LNCaP clone FGC (cell line): Measurements from ENCODE around the gene ATL1.

Source experiments
- DNase-seq: peaks from one replicate; pipeline ENCODE4 v3.0.0-alpha.2; 2011; ENCODE audit warnings: low read depth
- H3K4me3 ChIP-seq: 2 replicates; pipeline ENCODE4 v1.5.1; 2011; ENCODE audit warnings: mild to moderate bottlenecking, low read depth, low read length, control low read depth
- CTCF ChIP-seq: IDR thresholded peaks from 2 replicates; pipeline ENCODE4 v1.5.1; 2012; ENCODE audit warnings: mild to moderate bottlenecking; ENCODE audit not compliant: control insufficient read depth, insufficient read depth; ENCODE audit errors: extremely low read depth

Gene ATL1

GRCh38 chr14:50670866-50671256 is 110.9 kb downstream of the ATL1 start:
- no peak for TF ChIP-seq CTCF
- DNase-seq: no peak
- H3K4me3 ChIP-seq: no peak overlapping the region

GRCh38 chr14:50675597-50675996 is 115.7 kb downstream of the ATL1 start:
- DNase-seq: no peak
- TF ChIP-seq CTCF: no peak
- H3K4me3 ChIP-seq: no peak overlapping the region

- H3K4me3 ChIP-seq: no peak overlapping the region
- TF ChIP-seq CTCF: no peak
- DNase-seq: no peak
Observed at GRCh38 chr14:50676814-50677516, 117.0 kb downstream of the ATL1 start.

GRCh38 chr14:50677527-50678063 is 117.7 kb downstream of the ATL1 start:
- DNase-seq: no peak
- TF ChIP-seq CTCF: no peak
- H3K4me3 ChIP-seq: no peak overlapping the region

- DNase-seq: no peak
- TF ChIP-seq CTCF: no peak
- H3K4me3 ChIP-seq: no peak overlapping the region
Observed at GRCh38 chr14:50678163-50678562, 118.2 kb downstream of the ATL1 start.

GRCh38 chr14:50679674-50680073 is 119.7 kb downstream of the ATL1 start:
- TF ChIP-seq CTCF: no peak
- no peak overlapping the region for H3K4me3 ChIP-seq

More at GRCh38 chr14:50679674-50680073, 119.7 kb downstream of the ATL1 start:
- DNase-seq: no peak
